ENCODE measurements around the gene DCBLD1.

GRCh38 chr6:117469791-117470190 is 12.7 kb upstream of the DCBLD1 start:
- no peak for TF ChIP-seq POLR2A (IDR thresholded peaks at IDR 0.05)
- TF ChIP-seq CTCF (IDR thresholded peaks at IDR 0.05): no peak
- TF ChIP-seq POLR2AphosphoS5 (IDR thresholded peaks at IDR 0.05; ENCODE audit: insufficient read depth in 1 of 2, low read depth in 1 of 2): no peak
